ENCODE measurements around the gene VAT1L. TPM values are rescaled to one million over a fixed set of nuclear protein-coding genes. Genes with fewer than 3 reads are reported as not detected.

VAT1L gene, protein sequence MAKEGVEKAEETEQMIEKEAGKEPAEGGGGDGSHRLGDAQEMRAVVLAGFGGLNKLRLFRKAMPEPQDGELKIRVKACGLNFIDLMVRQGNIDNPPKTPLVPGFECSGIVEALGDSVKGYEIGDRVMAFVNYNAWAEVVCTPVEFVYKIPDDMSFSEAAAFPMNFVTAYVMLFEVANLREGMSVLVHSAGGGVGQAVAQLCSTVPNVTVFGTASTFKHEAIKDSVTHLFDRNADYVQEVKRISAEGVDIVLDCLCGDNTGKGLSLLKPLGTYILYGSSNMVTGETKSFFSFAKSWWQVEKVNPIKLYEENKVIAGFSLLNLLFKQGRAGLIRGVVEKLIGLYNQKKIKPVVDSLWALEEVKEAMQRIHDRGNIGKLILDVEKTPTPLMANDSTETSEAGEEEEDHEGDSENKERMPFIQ
- total RNA-seq = under 1 TPM; 0.08 to 0.22 (median 0.11) TPM

DNA sequence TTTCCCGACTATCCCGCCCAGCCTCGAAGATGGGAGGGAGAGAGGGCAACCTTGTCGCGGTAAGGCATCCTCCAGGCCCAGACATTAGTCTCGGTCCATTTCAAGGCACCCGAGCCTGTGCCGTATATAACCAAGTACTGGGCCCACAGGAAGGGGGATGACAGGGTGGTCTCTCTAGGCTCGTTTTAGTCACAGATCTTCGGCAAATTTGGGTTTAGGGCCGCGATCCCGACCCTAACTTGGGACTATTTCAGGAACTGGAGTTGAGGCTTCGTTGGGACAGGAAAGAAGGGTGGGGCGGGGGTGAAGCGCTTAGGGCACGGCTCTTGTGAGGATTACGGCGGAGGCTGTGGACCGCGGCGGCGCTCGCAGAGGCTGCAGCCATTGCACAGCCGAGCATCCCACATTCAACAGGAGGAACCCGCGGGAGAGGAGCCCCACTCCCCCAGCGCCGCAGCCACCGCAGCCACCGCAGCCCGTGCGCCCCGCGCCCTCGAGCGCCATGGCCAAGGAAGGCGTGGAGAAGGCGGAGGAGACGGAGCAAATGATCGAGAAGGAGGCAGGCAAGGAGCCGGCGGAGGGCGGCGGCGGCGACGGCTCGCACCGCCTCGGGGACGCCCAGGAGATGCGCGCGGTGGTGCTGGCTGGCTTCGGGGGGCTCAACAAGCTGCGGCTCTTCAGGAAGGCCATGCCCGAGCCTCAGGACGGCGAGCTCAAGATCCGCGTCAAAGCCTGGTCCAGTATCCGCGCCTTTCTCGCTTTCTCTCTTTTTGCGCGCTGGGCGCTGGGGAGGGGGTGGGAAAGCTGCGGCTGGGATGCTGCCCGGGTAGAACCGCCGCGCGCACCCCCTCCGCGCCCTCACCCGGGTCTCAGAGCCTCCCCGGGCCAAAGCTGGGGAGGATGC is at the start of gene VAT1L:
Gene VAT1L (plus strand): TSS at position 384 of the 904 bp plus-strand sequence. CDS start 119 bp downstream, at position 503.
- H3K4me1 Mint-ChIP-seq (ENCODE audit: low read depth) = peaks cover 5% of the 10 kb centered on the region
- ATAC-seq (peak; percentile 67 to 76), DNase-seq (no peak)
- H3K9me3 Mint-ChIP-seq = no peaks in the 10 kb centered on the region
- H3K27me3 Mint-ChIP-seq (ENCODE audit: low read depth) = peaks cover 64% of the 10 kb centered on the region
- peak within 1 kb of the TSS; percentile 77 for H3K4me3 Mint-ChIP-seq
- no peaks in the 10 kb centered on the region for H3K36me3 Mint-ChIP-seq (ENCODE audit: insufficient read depth)

DNA sequence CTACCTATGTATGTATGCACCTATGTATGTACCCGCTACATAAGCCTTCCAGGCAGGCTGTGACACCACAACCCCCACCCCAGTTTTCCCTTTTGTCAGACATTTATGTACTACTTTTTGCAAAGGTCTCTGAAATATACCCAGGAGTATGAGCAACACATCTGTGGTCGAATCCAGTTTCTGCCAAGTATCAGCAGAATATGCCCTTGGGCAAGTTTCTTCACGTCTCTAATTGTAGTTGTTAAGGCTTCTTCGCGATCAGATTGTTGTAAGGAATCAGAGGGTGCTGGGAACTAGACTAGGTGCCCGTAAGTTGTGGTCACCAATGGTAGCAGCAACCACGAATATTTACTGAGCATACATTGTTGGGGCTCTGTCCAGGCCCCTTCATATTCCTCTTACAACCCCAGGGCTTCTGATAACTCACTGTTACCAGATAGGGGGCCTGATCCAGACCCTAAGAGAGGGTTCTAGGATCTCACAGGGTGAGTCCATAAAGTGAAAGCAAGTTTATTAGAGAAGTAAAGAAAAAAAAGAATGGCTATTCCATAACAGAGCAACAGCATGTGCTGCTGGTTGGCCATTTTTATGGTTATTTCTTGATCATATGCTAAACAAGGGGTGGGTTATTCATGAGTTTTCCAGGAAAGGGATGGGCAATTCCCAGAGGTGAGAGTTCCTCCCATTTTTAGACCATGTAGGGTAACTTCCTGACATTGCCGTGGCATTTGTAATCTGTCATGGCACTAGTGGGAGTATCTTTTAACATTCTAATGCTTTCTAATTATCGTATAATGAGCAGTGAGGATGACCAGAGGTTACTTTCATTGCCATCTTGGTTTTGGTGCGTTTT is 49.4 kb upstream of the VAT1L start:
- Mint-ChIP-seq H3K27me3 (ENCODE audit: low read depth) (no peaks in the 10 kb centered on the region), H3K4me3 (no peak overlapping the region), H3K36me3 (ENCODE audit: insufficient read depth) (peaks cover 5% of the 10 kb centered on the region), H3K4me1 (ENCODE audit: low read depth) (peaks cover 5% of the 10 kb centered on the region), H3K9me3 (no peaks in the 10 kb centered on the region)
- ATAC-seq = no peak
- no peak for DNase-seq

- H3K4me1 Mint-ChIP-seq (ENCODE audit: low read depth) = peaks cover 5% of the 10 kb centered on the region
- H3K4me3 Mint-ChIP-seq = no peak overlapping the region
- no peak for ATAC-seq
- H3K9me3 Mint-ChIP-seq = no peaks in the 10 kb centered on the region
- DNase-seq = no peak
- no peaks in the 10 kb centered on the region for H3K27me3 Mint-ChIP-seq (ENCODE audit: low read depth)
- H3K36me3 Mint-ChIP-seq (ENCODE audit: insufficient read depth) = peaks cover 4% of the 10 kb centered on the region
These were observed 48.8 kb upstream of the VAT1L start for GRCh38 chr16:77739559-77739892.

- no peaks in the 10 kb centered on the region for H3K9me3 Mint-ChIP-seq
- DNase-seq (no peak), ATAC-seq (no peak)
- H3K4me3 Mint-ChIP-seq = no peak overlapping the region
- H3K27me3 Mint-ChIP-seq (ENCODE audit: low read depth) = peaks cover 4% of the 10 kb centered on the region
- no peaks in the 10 kb centered on the region for H3K4me1 Mint-ChIP-seq (ENCODE audit: low read depth)
- peaks cover 3% of the 10 kb centered on the region for H3K36me3 Mint-ChIP-seq (ENCODE audit: insufficient read depth)
These were observed 44.2 kb upstream of the VAT1L start for GRCh38 chr16:77744141-77744540.

DNA sequence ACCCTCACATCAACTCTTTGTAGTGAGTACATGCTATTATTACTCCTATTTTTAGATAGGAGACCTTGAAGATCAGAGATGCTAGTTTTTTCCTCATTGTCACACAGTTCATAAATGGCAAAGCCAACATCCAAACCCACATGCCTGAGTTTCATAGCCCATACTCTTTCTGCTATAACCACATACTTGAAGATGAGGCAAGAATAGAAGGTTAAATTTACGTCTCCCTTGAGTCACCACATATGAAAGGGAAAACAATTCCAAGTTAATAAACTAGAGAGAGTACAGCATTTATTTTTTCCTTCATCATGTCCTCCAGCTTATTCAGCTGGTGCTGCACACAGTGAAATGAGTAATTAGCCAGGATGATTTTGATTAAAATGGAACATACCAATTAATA is 42.4 kb upstream of the VAT1L start:
- ATAC-seq (no peak), DNase-seq (no peak)
- Mint-ChIP-seq H3K27me3 (ENCODE audit: low read depth) (peaks cover 8% of the 10 kb centered on the region), H3K4me1 (ENCODE audit: low read depth) (no peaks in the 10 kb centered on the region), H3K36me3 (ENCODE audit: insufficient read depth) (peaks cover 3% of the 10 kb centered on the region), H3K9me3 (no peaks in the 10 kb centered on the region), H3K4me3 (no peak overlapping the region)

- Mint-ChIP-seq H3K4me1 (ENCODE audit: low read depth) (no peaks in the 10 kb centered on the region), H3K27me3 (ENCODE audit: low read depth) (peaks cover 14% of the 10 kb centered on the region), H3K36me3 (ENCODE audit: insufficient read depth) (no peaks in the 10 kb centered on the region), H3K9me3 (no peaks in the 10 kb centered on the region), H3K4me3 (no peak overlapping the region)
- ATAC-seq (no peak), DNase-seq (no peak)
These were observed 39.9 kb upstream of the VAT1L start for GRCh38 chr16:77748421-77749005.

DNA sequence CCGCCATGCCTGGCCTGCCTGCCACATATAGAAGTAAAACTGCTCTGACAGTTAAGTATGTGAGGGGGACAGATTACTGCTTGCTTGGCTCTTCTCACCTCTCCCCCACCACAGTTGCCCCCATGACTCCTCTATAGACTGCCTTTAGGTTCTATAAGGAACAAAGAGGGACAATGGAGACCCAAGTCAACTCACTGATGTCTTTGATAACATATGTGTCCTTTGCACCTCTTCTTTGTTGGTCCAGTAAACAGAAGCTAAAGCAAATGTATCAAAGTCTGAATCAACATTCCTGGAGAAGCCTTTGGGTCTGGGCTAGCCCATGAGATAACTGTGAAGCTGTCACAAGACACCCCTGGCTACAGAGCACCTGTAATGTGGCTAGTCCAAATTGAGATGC is 38.9 kb upstream of the VAT1L start:
- H3K27me3 Mint-ChIP-seq (ENCODE audit: low read depth) = peaks cover 16% of the 10 kb centered on the region
- no peaks in the 10 kb centered on the region for H3K36me3 Mint-ChIP-seq (ENCODE audit: insufficient read depth)
- H3K4me3 Mint-ChIP-seq = no peak overlapping the region
- ATAC-seq (no peak), DNase-seq (no peak)
- no peaks in the 10 kb centered on the region for H3K9me3 Mint-ChIP-seq
- H3K4me1 Mint-ChIP-seq (ENCODE audit: low read depth) = no peaks in the 10 kb centered on the region

GRCh38 chr16:77758046-77758445 is 30.3 kb upstream of the VAT1L start:
- DNase-seq (no peak), ATAC-seq (no peak)
- Mint-ChIP-seq H3K27me3 (ENCODE audit: low read depth) (peaks cover 11% of the 10 kb centered on the region), H3K4me3 (no peak overlapping the region), H3K4me1 (ENCODE audit: low read depth) (no peaks in the 10 kb centered on the region), H3K9me3 (no peaks in the 10 kb centered on the region), H3K36me3 (ENCODE audit: insufficient read depth) (no peaks in the 10 kb centered on the region)

DNA sequence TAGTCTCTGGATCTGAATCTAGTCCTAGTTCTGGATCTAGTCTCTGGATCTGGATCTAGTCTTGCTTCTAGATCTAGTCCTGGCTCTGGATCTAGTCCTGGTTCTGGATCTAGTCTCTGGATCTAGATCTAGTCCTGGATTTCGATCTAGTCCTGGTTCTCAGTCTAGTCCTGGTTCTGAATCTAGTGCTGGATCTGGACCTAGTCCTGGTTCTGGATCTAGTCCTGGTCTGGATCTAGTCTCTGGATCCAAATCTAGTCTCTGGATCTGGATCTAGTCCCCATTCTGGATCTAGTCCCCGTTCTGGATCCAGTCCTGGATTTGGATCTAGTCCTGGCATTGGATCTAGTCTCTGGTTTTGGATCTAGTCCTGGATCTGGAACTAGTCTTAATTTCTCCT is 29.9 kb upstream of the VAT1L start:
- Mint-ChIP-seq H3K9me3 (no peaks in the 10 kb centered on the region), H3K4me1 (ENCODE audit: low read depth) (no peaks in the 10 kb centered on the region)

DNA sequence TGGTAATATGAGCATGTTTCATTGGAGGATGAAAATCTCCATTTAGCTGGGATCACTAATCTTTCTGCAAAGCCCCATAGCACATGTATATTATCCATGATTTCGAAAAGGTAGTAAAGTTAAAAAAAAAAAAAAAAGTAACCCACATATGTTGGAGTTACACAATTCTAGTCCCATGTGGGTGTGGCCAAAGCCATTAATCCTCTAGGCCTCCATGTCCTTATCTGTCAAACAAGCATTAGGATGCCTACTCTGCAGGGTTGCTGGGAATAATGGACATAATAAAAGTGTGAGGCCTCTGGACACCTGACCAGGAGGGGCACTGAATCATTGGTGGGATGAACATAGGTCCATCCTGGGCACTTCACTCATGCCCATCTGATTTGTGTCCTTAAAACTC is 29.2 kb upstream of the VAT1L start:
- H3K4me3 Mint-ChIP-seq = no peak overlapping the region
- H3K36me3 Mint-ChIP-seq (ENCODE audit: insufficient read depth) = no peaks in the 10 kb centered on the region
- ATAC-seq (no peak), DNase-seq (no peak)
- H3K9me3 Mint-ChIP-seq = no peaks in the 10 kb centered on the region
- H3K4me1 Mint-ChIP-seq (ENCODE audit: low read depth) = no peaks in the 10 kb centered on the region
- peaks cover 9% of the 10 kb centered on the region for H3K27me3 Mint-ChIP-seq (ENCODE audit: low read depth)

More for the DNA sequence above, 29.9 kb upstream of the VAT1L start:
- DNase-seq = no peak
- H3K36me3 Mint-ChIP-seq (ENCODE audit: insufficient read depth) = no peaks in the 10 kb centered on the region
- peaks cover 11% of the 10 kb centered on the region for H3K27me3 Mint-ChIP-seq (ENCODE audit: low read depth)
- H3K4me3 Mint-ChIP-seq = no peak overlapping the region
- no peak for ATAC-seq

DNA sequence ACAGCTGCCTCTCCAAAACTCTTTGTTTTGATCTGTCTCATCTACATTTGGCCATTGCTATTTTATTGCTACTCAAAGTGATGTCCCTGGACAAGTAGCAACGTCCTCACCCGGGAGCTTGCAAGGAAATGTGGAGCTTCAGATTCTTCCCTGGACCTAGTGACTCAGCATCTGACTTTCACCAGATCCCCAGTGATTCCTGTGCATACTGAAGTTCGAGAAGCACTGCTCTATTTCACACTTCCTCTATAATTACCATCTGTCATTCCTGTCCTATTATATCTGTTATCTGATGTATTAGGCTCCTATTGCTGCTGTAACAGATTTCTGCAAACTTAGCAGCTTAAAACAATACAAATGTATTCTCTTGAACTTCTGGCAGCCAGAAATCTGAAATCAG is 28.5 kb upstream of the VAT1L start:
- Mint-ChIP-seq H3K4me3 (no peak overlapping the region), H3K27me3 (ENCODE audit: low read depth) (peaks cover 9% of the 10 kb centered on the region), H3K4me1 (ENCODE audit: low read depth) (no peaks in the 10 kb centered on the region), H3K36me3 (ENCODE audit: insufficient read depth) (no peaks in the 10 kb centered on the region), H3K9me3 (no peaks in the 10 kb centered on the region)
- ATAC-seq (no peak), DNase-seq (no peak)

- no peak overlapping the region for H3K4me3 Mint-ChIP-seq
- peaks cover 7% of the 10 kb centered on the region for H3K27me3 Mint-ChIP-seq (ENCODE audit: low read depth)
- DNase-seq (no peak), ATAC-seq (no peak)
- no peaks in the 10 kb centered on the region for H3K9me3 Mint-ChIP-seq
- H3K36me3 Mint-ChIP-seq (ENCODE audit: insufficient read depth) = no peaks in the 10 kb centered on the region
- no peaks in the 10 kb centered on the region for H3K4me1 Mint-ChIP-seq (ENCODE audit: low read depth)
These were observed 27.6 kb upstream of the VAT1L start for GRCh38 chr16:77760800-77761199.

GRCh38 chr16:77761204-77761603 is 27.2 kb upstream of the VAT1L start:
- H3K27me3 Mint-ChIP-seq (ENCODE audit: low read depth) = peaks cover 4% of the 10 kb centered on the region
- ATAC-seq = no peak
- DNase-seq = no peak
- H3K4me1 Mint-ChIP-seq (ENCODE audit: low read depth) = no peaks in the 10 kb centered on the region
- no peak overlapping the region for H3K4me3 Mint-ChIP-seq
- no peaks in the 10 kb centered on the region for H3K9me3 Mint-ChIP-seq
- H3K36me3 Mint-ChIP-seq (ENCODE audit: insufficient read depth) = no peaks in the 10 kb centered on the region

DNA sequence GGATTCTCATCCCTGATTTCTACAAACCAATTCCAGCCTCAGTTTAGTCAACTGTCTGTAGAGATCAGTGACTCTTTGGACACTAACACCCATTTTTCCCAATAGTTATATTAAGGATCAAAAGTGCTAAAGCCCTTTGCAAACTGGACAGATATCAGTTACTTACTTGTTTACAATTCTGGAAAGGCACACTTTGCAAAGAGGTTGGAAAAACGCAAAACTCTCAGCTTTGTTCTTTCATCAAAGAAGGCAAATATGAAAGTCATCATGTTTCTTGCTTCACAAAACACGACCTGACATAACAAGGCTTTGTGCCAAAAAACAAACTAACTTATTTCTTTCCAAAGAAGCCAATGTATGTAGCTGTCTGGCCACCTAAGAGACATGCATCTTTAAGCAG is 26.1 kb upstream of the VAT1L start:
- Mint-ChIP-seq H3K4me3 (no peak overlapping the region), H3K9me3 (no peaks in the 10 kb centered on the region), H3K4me1 (ENCODE audit: low read depth) (no peaks in the 10 kb centered on the region), H3K27me3 (ENCODE audit: low read depth) (peaks cover 5% of the 10 kb centered on the region), H3K36me3 (ENCODE audit: insufficient read depth) (no peaks in the 10 kb centered on the region)
- ATAC-seq (no peak), DNase-seq (no peak)
